Putamen (tissue), 1 donor: Measurements from ENCODE around the gene RNF138.
"Not testable (repeated sequence)": the region's sequence is repeated elsewhere in the genome, so short reads cannot be mapped to it uniquely, and the experiment has no call there.

ENCODE experiments used
- DNase-seq: peaks from one replicate; pipeline ENCODE4 v3.0.0-alpha.2; 2016; ENCODE audit warnings: low spot score

The RNF138 gene

GRCh38 chr18:32091724-32092421, at the start of gene RNF138:
Gene RNF138, plus strand, starts transcription at chr18:32091874. Its CDS starts 903 bp downstream, at chr18:32092777.
- peak; percentile 83 for DNase-seq

- DNase-seq, result no peak
These were observed 49.3 kb upstream of the RNF138 start for GRCh38 chr18:32042337-32042736.

GRCh38 chr18:32048507-32049091, 43.1 kb upstream of the RNF138 start:
- peak; percentile 33 for DNase-seq

GRCh38 chr18:32049393-32050171, 42.1 kb upstream of the RNF138 start:
- DNase-seq, result peak; percentile 20

- DNase-seq, result no peak
These were observed 34.9 kb upstream of the RNF138 start for GRCh38 chr18:32056613-32057358.

GRCh38 chr18:32057624-32058165, 34.0 kb upstream of the RNF138 start:
- no peak for DNase-seq

- no peak for DNase-seq
These were observed 31.6 kb upstream of the RNF138 start for GRCh38 chr18:32060026-32060425.

GRCh38 chr18:32067375-32068167, 24.1 kb upstream of the RNF138 start:
- DNase-seq, result no peak

- peak; percentile 13 for DNase-seq
These were observed 19.4 kb upstream of the RNF138 start for GRCh38 chr18:32072321-32072720.

GRCh38 chr18:32074206-32074605, 17.5 kb upstream of the RNF138 start:
- DNase-seq, result no peak

- DNase-seq, result no peak
These were observed 12.8 kb upstream of the RNF138 start for GRCh38 chr18:32078845-32079244.

GRCh38 chr18:32081881-32082280, 9.8 kb upstream of the RNF138 start:
- DNase-seq, result no peak

GRCh38 chr18:32083781-32084180, 7.9 kb upstream of the RNF138 start:
- DNase-seq, result no peak

- no peak for DNase-seq
These were observed 4.8 kb upstream of the RNF138 start for GRCh38 chr18:32086881-32087280.

GRCh38 chr18:32090831-32091230, 843 bp upstream of the RNF138 start:
- not testable (repeated sequence) for DNase-seq

- no peak for DNase-seq
These were observed 350 bp upstream of the RNF138 start for GRCh38 chr18:32091325-32091723.

GRCh38 chr18:32092422-32093101, 888 bp downstream of the RNF138 start:
- peak; percentile 99 for DNase-seq

GRCh38 chr18:32093102-32093511, 1.4 kb downstream of the RNF138 start:
- peak; percentile 45 for DNase-seq

- no peak for DNase-seq
These were observed 1.8 kb downstream of the RNF138 start for GRCh38 chr18:32093523-32093922.

GRCh38 chr18:32095192-32095899, 3.7 kb downstream of the RNF138 start:
- no peak for DNase-seq
